Neural cell (in vitro differentiated cells): Measurements from ENCODE around the gene COL1A1. TPM values are rescaled to one million over a fixed set of nuclear protein-coding genes. Genes with fewer than 3 reads are reported as not detected.

Experiments used
- H2AFZ ChIP-seq: fragments of 200-600, 300-800 bp; sonication (generic), shearing (Covaris generic); 2 replicates; pipeline ENCODE4 v1.6.0; 2014; ENCODE audit warnings: low read depth, mild to moderate bottlenecking, antibody characterized with exemption, low read length, moderate library complexity
- H3F3A ChIP-seq: fragments of 200-600 bp; shearing (Covaris generic); 2 replicates; pipeline ENCODE4 v1.6.1; 2016; ENCODE audit warnings: mild to moderate bottlenecking, moderate library complexity, mixed read lengths, antibody characterized with exemption, low read length; ENCODE audit not compliant: insufficient read depth, poor library complexity, severe bottlenecking
- H3K27ac ChIP-seq: fragments of 200-600, 300-800 bp; sonication (generic), shearing (Covaris generic); 2 replicates; pipeline ENCODE4 v1.5.1; 2014; ENCODE audit warnings: mild to moderate bottlenecking, low read length, moderate library complexity
- H3K27me3 ChIP-seq: fragments of 300-800, 200-600 bp; sonication (generic), shearing (Covaris generic); 2 replicates; pipeline ENCODE4 v1.6.0; 2014; ENCODE audit warnings: mild to moderate bottlenecking, low read depth, low read length, moderate library complexity; ENCODE audit not compliant: insufficient read depth
- H3K36me3 ChIP-seq: fragments of 300-800, 200-600 bp; sonication (generic), shearing (Covaris generic); 2 replicates; pipeline ENCODE4 v1.5.1; 2014; ENCODE audit warnings: mild to moderate bottlenecking, antibody characterized with exemption, low read length, moderate library complexity; ENCODE audit not compliant: insufficient read depth
- H3K4me2 ChIP-seq: fragments of 300-800, 200-600 bp; sonication (generic), shearing (Covaris generic); 2 replicates; pipeline ENCODE4 v1.6.0; 2014; ENCODE audit warnings: mild to moderate bottlenecking, low read length
- H3K4me3 ChIP-seq: fragments of 300-800, 200-600 bp; sonication (generic), shearing (Covaris generic); 2 replicates; pipeline ENCODE4 v1.5.1; 2014; ENCODE audit warnings: mild to moderate bottlenecking, low read length, moderate library complexity
- H3K79me2 ChIP-seq: fragments of 200-600 bp; shearing (Covaris generic); replicated peaks from 2 replicates; pipeline ENCODE4 v1.6.0; 2014; ENCODE audit warnings: mild to moderate bottlenecking, low read length, moderate library complexity; ENCODE audit not compliant: insufficient read depth
- H3K9ac ChIP-seq: fragments of 300-800, 200-600 bp; sonication (generic), shearing (Covaris generic); 2 replicates; pipeline ENCODE4 v1.6.1; 2016; ENCODE audit warnings: mild to moderate bottlenecking, low read length, mixed read lengths
- H3K9me2 ChIP-seq: fragments of 200-600 bp; shearing (Covaris generic); 2 replicates; pipeline ENCODE4 v1.6.1; 2016; ENCODE audit warnings: mild to moderate bottlenecking, low read length, mixed read lengths; ENCODE audit not compliant: insufficient read depth
- H3K9me3 ChIP-seq: fragments of 200-600, 300-800 bp; sonication (generic), shearing (Covaris generic); 2 replicates; pipeline ENCODE4 v1.6.1; 2016; ENCODE audit warnings: mild to moderate bottlenecking, mixed run types, low read length, moderate library complexity, mixed read lengths
- H4K20me1 ChIP-seq: fragments of 200-600 bp; shearing (Covaris generic); 2 replicates; pipeline ENCODE4 v1.6.1; 2016; ENCODE audit warnings: mild to moderate bottlenecking, mixed run types; ENCODE audit not compliant: insufficient read depth
- EP300 ChIP-seq: fragments of 450-650 bp; conservative IDR thresholded peaks from 2 replicates; pipeline ENCODE4 v1.6.1; 2014; ENCODE audit warnings: antibody characterized with exemption, mild to moderate bottlenecking, moderate library complexity; ENCODE audit not compliant: poor library complexity, severe bottlenecking
- EZH2 ChIP-seq: fragments of 200-600, 300-800 bp; shearing (Covaris generic), sonication (generic); IDR thresholded peaks from 2 replicates; pipeline ENCODE4 v1.6.1; 2014; ENCODE audit warnings: antibody characterized with exemption, low read length, borderline replicate concordance, mild to moderate bottlenecking; ENCODE audit not compliant: insufficient read depth, poor library complexity, severe bottlenecking
- MXI1 ChIP-seq: fragments of 450-650 bp; conservative IDR thresholded peaks from 2 replicates; pipeline ENCODE4 v1.6.1; 2014; ENCODE audit warnings: antibody characterized with exemption, mild to moderate bottlenecking; ENCODE audit not compliant: poor library complexity, severe bottlenecking
- POLR2AphosphoS5 ChIP-seq: IDR thresholded peaks from 2 replicates; pipeline ENCODE4 v1.6.1; 2012
- RAD21 ChIP-seq: fragments of 450-650 bp; conservative IDR thresholded peaks from 2 replicates; pipeline ENCODE4 v1.6.1; 2014; ENCODE audit warnings: antibody characterized with exemption, mild to moderate bottlenecking, moderate library complexity
- SMC3 ChIP-seq: fragments of 450-650 bp; conservative IDR thresholded peaks from 2 replicates; pipeline ENCODE4 v1.6.1; 2014; ENCODE audit warnings: antibody characterized with exemption, mild to moderate bottlenecking, moderate library complexity; ENCODE audit not compliant: poor library complexity
- TAF1 ChIP-seq: IDR thresholded peaks from 2 replicates; pipeline ENCODE4 v1.6.1; 2012; ENCODE audit warnings: low read depth
- polyA plus RNA-seq: library from polyadenylated mRNA; depleted of rRNA; stranded (reverse); fragments of >200 nt; gene quantifications from 2 replicates; pipeline ENCODE4 v1.2.3, GENCODE V29; 2014
- TF ChIP-seq, protein P1 (sequence below): IDR thresholded peaks from 2 replicates; pipeline ENCODE4 v1.6.1; 2012; ENCODE audit warnings: borderline replicate concordance
- TF ChIP-seq, protein P2 (sequence below): fragments of 450-650 bp; IDR thresholded peaks from 2 replicates; pipeline ENCODE4 v1.5.1; 2014; ENCODE audit warnings: antibody characterized with exemption, mild to moderate bottlenecking, moderate library complexity; ENCODE audit not compliant: poor library complexity, severe bottlenecking

The COL1A1 gene
- polyA plus RNA-seq, 1 donor from 2014 or later, result 0.14 TPM

DNA sequence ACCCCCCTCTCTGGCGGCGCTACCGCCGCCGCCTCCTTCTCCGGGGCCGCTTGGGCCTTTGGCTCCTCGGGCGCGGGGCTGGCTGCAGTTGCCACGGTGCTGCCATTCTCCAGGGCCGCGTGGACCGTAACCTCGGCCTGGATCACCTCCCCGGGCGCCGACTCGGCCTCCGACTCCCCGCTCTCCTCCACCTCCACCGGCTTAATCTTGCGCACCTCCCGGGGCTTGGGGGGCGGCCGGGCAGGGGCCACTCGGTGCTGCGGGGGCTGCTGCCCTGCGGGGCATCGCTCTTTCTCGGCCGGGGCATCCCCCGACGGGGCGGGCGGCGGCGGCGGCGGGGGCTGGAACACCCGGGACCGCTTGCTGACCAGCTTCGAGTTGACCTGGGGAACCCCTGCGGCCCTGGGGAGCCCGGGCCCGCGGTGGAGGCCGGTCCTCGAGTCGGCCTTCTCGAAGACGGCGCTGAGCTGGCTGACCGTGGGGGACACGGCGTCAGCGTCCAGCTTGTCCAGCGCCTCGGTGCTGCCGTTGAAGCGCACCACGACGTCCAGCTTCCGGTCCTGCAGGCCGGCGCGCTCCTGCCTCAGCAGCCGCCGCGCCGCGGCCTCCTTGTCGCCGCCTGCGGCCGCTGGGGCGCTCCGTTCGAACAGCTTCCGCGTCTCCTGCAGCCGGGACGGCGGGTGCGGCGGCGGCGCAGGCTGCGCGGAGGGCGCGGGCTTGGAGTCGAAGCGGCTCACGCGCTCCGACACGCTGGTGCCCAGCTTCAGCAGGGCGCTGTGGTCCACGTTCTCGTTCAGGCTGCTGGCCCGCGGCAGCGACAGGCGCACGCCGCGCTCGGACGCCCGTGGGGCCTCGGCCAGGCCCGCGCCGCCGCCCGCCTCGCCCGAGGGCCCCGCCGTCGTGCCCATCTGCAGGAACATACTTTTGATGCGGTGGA lies 51.7 kb downstream of the COL1A1 start:
- H3K4me3 ChIP-seq, result peak overlapping the region; percentile 91
- H3K9me3 ChIP-seq, result no peaks in the 10 kb centered on the region
- no peak overlapping the region for H2AFZ ChIP-seq
- peak overlapping the region; percentile 94 for H3K9ac ChIP-seq
- H3K27me3 ChIP-seq, result no peaks in the 10 kb centered on the region
- H3K4me2 ChIP-seq, result peak overlapping the region; percentile 73
- H3F3A ChIP-seq, result no peaks in the 10 kb centered on the region
- no peaks in the 10 kb centered on the region for H3K36me3 ChIP-seq
- H4K20me1 ChIP-seq, result peaks cover 40% of the 10 kb centered on the region
- no peaks in the 10 kb centered on the region for H3K9me2 ChIP-seq
- H3K27ac ChIP-seq, result no peak overlapping the region
- TF ChIP-seq SMC3 (no peak), EP300 (no peak), MXI1 (peak; percentile 75)
- peaks cover 43% of the 10 kb centered on the region for H3K79me2 ChIP-seq

DNA sequence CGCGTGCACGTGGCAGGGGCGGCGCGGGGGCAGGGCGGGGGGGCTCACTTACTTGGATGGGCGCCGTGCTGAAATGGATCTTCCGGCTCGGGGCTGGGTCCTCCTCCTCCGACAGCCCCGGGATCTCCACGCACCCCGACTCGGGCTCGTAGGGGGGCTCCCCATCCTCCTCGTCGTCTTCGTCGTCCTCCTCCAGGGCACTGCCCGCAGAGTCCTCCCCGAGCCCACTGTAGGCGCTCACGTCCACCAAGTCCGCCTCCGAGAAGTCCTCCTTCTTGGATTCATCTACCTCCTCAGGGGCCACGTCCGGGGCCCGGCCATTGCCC lies 52.4 kb downstream of the COL1A1 start:
- H3K9me2 ChIP-seq, result no peaks in the 10 kb centered on the region
- H2AFZ ChIP-seq, result no peak overlapping the region
- no peak overlapping the region for H3K27ac ChIP-seq
- H3K79me2 ChIP-seq, result peaks cover 43% of the 10 kb centered on the region
- H3K4me2 ChIP-seq, result peak overlapping the region; percentile 73
- H3F3A ChIP-seq, result no peaks in the 10 kb centered on the region
- no peaks in the 10 kb centered on the region for H3K27me3 ChIP-seq
- no peaks in the 10 kb centered on the region for H3K9me3 ChIP-seq
- TF ChIP-seq SMC3, result no peak
- TF ChIP-seq EP300, result no peak
- TF ChIP-seq EZH2, result no peak
- TF ChIP-seq, protein P1, sequence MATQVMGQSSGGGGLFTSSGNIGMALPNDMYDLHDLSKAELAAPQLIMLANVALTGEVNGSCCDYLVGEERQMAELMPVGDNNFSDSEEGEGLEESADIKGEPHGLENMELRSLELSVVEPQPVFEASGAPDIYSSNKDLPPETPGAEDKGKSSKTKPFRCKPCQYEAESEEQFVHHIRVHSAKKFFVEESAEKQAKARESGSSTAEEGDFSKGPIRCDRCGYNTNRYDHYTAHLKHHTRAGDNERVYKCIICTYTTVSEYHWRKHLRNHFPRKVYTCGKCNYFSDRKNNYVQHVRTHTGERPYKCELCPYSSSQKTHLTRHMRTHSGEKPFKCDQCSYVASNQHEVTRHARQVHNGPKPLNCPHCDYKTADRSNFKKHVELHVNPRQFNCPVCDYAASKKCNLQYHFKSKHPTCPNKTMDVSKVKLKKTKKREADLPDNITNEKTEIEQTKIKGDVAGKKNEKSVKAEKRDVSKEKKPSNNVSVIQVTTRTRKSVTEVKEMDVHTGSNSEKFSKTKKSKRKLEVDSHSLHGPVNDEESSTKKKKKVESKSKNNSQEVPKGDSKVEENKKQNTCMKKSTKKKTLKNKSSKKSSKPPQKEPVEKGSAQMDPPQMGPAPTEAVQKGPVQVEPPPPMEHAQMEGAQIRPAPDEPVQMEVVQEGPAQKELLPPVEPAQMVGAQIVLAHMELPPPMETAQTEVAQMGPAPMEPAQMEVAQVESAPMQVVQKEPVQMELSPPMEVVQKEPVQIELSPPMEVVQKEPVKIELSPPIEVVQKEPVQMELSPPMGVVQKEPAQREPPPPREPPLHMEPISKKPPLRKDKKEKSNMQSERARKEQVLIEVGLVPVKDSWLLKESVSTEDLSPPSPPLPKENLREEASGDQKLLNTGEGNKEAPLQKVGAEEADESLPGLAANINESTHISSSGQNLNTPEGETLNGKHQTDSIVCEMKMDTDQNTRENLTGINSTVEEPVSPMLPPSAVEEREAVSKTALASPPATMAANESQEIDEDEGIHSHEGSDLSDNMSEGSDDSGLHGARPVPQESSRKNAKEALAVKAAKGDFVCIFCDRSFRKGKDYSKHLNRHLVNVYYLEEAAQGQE, result no peak
- TF ChIP-seq RAD21, result no peak
- TF ChIP-seq MXI1, result no peak
- TF ChIP-seq TAF1, result no peak
- TF ChIP-seq, protein P2, sequence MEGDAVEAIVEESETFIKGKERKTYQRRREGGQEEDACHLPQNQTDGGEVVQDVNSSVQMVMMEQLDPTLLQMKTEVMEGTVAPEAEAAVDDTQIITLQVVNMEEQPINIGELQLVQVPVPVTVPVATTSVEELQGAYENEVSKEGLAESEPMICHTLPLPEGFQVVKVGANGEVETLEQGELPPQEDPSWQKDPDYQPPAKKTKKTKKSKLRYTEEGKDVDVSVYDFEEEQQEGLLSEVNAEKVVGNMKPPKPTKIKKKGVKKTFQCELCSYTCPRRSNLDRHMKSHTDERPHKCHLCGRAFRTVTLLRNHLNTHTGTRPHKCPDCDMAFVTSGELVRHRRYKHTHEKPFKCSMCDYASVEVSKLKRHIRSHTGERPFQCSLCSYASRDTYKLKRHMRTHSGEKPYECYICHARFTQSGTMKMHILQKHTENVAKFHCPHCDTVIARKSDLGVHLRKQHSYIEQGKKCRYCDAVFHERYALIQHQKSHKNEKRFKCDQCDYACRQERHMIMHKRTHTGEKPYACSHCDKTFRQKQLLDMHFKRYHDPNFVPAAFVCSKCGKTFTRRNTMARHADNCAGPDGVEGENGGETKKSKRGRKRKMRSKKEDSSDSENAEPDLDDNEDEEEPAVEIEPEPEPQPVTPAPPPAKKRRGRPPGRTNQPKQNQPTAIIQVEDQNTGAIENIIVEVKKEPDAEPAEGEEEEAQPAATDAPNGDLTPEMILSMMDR, result no peak
- TF ChIP-seq POLR2AphosphoS5, result no peak
- H3K36me3 ChIP-seq, result no peaks in the 10 kb centered on the region
- H3K9ac ChIP-seq, result peak overlapping the region; percentile 94
- H4K20me1 ChIP-seq, result peaks cover 40% of the 10 kb centered on the region
- H3K4me3 ChIP-seq, result peak overlapping the region; percentile 91
